Measurements from ENCODE around the gene LRMDA. TPM values are rescaled to one million over a fixed set of nuclear protein-coding genes. Genes with fewer than 3 reads are reported as not detected.

LRMDA gene
- total RNA-seq, 1 donor from 2014 or later, result 19.4 TPM

DNA sequence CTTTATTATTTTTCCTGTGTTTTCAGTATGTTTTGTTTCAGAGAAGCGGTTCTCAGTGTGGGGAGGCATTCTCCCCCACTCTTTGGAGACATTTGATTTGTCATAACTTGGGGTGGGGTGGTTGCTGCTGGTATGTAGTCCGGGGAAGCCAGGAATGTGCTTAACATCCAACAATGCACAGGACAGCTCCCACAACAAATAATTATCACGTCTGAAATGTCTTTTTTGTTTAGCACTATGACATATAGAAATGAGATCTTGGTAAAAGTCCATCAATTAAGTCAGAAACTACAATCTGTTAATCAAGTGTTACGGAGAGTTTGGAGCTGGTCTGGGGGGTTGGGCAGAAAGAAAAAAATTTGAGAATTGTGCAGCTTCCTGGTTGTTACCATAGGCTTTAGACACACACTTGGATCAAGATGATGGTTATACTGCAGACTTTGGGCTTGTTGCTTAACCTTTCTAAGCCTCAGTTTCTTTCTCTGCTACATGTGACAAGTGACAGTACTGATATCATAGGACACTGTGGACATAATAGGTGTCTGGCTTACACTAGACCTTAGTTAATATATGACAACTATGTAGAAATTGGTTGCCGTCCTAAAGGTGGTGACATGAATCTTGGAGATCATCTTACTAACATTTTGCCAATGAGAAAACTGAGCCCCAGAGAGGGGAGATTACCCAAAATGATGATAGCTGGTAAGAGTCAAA lies 113.7 kb downstream of the LRMDA start:
- no peak for DNase-seq (ENCODE audit: low spot score)
- TF ChIP-seq, protein P1, sequence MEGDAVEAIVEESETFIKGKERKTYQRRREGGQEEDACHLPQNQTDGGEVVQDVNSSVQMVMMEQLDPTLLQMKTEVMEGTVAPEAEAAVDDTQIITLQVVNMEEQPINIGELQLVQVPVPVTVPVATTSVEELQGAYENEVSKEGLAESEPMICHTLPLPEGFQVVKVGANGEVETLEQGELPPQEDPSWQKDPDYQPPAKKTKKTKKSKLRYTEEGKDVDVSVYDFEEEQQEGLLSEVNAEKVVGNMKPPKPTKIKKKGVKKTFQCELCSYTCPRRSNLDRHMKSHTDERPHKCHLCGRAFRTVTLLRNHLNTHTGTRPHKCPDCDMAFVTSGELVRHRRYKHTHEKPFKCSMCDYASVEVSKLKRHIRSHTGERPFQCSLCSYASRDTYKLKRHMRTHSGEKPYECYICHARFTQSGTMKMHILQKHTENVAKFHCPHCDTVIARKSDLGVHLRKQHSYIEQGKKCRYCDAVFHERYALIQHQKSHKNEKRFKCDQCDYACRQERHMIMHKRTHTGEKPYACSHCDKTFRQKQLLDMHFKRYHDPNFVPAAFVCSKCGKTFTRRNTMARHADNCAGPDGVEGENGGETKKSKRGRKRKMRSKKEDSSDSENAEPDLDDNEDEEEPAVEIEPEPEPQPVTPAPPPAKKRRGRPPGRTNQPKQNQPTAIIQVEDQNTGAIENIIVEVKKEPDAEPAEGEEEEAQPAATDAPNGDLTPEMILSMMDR (IDR thresholded peaks at IDR 0.05; ENCODE audit: unreplicated experiment), result no peak
- Mint-ChIP-seq H3K4me3 (ENCODE audit: unreplicated experiment) (no peak overlapping the region), H3K27ac (ENCODE audit: unreplicated experiment) (no peak overlapping the region), H3K9me3 (ENCODE audit: unreplicated experiment) (no peaks in the 10 kb centered on the region), H3K36me3 (ENCODE audit: low read depth, unreplicated experiment) (no peaks in the 10 kb centered on the region), H3K4me1 (ENCODE audit: unreplicated experiment) (peaks cover 13% of the 10 kb centered on the region), H3K27me3 (ENCODE audit: unreplicated experiment) (peaks cover 4% of the 10 kb centered on the region)

DNA sequence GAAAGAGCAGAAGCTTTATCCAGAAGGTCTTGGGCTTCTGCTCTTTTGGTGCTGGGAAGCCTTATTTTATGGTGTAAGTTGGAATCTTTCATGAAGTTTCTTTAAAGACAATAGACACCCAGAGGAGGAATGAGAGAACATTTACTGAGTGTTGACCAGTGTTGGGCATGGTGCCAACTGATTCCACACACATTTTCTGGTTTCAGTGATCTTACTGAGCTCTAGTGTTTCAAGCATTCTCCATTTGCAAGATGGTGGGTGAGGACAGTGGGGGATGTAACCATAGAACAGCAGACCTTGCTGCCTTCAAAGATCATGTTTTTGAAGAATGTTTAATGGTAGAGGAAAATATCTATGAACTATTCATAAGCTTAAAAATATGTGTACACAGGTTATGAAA lies 114.6 kb downstream of the LRMDA start:
- TF ChIP-seq, protein P1 (IDR thresholded peaks at IDR 0.05; ENCODE audit: unreplicated experiment), result no peak
- no peak for DNase-seq (ENCODE audit: low spot score)
- Mint-ChIP-seq H3K27me3 (ENCODE audit: unreplicated experiment) (peaks cover 4% of the 10 kb centered on the region), H3K9me3 (ENCODE audit: unreplicated experiment) (no peaks in the 10 kb centered on the region), H3K4me1 (ENCODE audit: unreplicated experiment) (peaks cover 13% of the 10 kb centered on the region), H3K4me3 (ENCODE audit: unreplicated experiment) (no peak overlapping the region), H3K27ac (ENCODE audit: unreplicated experiment) (no peak overlapping the region), H3K36me3 (ENCODE audit: low read depth, unreplicated experiment) (no peaks in the 10 kb centered on the region)

DNA sequence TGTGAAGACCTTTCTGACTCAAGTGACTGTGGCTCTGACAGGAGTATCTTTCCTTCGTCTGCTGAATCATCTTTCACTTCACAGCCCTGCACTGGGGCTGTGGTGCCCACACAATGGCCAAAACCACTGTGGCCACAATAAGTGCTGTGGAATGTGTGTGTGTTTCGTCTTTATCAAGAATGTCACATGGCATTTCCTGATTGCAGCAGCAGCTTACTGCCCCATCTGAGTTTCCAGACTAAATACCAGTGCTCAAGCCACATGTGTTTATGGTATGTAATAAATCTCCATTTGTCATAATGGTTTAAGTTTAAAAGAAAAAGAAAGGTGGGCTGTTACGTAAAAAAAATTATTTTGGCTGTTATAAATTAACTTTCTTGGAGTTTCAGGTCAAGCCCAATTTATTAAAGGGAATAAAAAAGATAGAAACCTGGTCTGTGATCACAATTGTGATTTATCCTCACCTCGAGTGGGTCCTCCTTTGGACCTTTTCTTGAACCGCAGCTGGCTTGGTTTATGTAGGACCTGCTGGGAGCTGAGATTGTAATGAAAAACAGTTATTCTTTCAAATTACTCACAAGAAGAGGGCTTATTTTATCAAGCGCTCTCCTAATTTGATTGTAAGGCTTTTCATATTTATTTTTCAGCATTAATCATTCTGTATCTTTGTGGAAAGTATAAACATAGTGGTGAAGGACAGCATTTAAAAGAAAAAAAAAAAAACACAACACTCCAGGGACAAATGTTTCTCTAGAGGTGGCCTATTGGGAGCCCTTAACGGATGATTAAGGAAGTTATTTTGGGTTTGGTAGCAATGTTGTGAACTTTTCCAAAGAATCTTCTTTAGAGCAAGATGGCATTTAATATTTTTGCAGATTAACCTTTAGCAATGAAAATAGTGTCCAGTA lies 116.2 kb downstream of the LRMDA start:
- Mint-ChIP-seq H3K27me3 (ENCODE audit: unreplicated experiment) (peaks cover 4% of the 10 kb centered on the region), H3K27ac (ENCODE audit: unreplicated experiment) (no peak overlapping the region), H3K9me3 (ENCODE audit: unreplicated experiment) (no peaks in the 10 kb centered on the region), H3K36me3 (ENCODE audit: low read depth, unreplicated experiment) (peaks cover 3% of the 10 kb centered on the region), H3K4me3 (ENCODE audit: unreplicated experiment) (no peak overlapping the region), H3K4me1 (ENCODE audit: unreplicated experiment) (peaks cover 13% of the 10 kb centered on the region)
- DNase-seq (ENCODE audit: low spot score), result no peak
- TF ChIP-seq, protein P1 (IDR thresholded peaks at IDR 0.05; ENCODE audit: unreplicated experiment), result no peak

DNA sequence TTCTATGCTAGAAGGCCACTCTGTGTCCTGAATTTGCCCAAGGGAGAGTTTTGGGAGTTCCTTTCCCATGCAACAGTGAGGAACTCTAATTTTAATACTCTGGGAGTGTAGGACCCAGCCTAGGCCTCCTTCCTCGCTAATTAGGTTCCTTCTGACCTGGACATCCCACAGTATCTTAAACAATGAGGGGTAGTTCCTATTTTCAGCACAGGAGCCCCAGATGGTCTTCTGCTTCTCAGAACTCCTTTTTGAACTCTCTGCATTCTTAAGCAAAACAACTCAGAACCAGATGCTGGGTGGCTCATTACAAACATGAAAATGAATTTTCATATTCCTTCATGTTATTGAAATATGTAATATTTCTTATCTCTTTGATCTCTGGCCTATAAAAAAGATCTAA lies 116.9 kb downstream of the LRMDA start:
- peaks cover 13% of the 10 kb centered on the region for H3K4me1 Mint-ChIP-seq (ENCODE audit: unreplicated experiment)
- no peak overlapping the region for H3K27ac Mint-ChIP-seq (ENCODE audit: unreplicated experiment)
- H3K4me3 Mint-ChIP-seq (ENCODE audit: unreplicated experiment), result no peak overlapping the region
- peaks cover 4% of the 10 kb centered on the region for H3K27me3 Mint-ChIP-seq (ENCODE audit: unreplicated experiment)
- H3K9me3 Mint-ChIP-seq (ENCODE audit: unreplicated experiment), result no peaks in the 10 kb centered on the region
- TF ChIP-seq, protein P1 (IDR thresholded peaks at IDR 0.05; ENCODE audit: unreplicated experiment), result no peak
- H3K36me3 Mint-ChIP-seq (ENCODE audit: low read depth, unreplicated experiment), result peaks cover 3% of the 10 kb centered on the region
- no peak for DNase-seq (ENCODE audit: low spot score)

DNA sequence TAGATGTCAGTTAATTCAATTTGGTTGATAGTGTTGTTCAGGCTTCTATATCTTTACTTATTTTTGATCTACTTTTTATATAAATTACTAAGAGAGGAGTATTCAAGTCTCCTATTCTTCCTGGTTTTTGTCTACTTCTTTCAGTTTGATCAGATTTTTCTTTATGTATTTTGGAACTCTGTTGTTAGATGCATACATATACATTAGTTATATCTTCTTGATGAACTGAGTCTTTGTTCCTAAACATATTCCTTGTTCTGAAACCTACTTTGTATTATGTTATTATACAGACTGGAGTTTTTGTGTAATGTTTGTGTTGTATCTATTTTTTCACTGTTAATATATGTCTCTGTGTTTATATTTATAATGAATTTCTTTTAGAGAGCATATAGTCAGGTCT lies 118.8 kb downstream of the LRMDA start:
- DNase-seq (ENCODE audit: low spot score), result no peak
- no peaks in the 10 kb centered on the region for H3K9me3 Mint-ChIP-seq (ENCODE audit: unreplicated experiment)
- no peak overlapping the region for H3K27ac Mint-ChIP-seq (ENCODE audit: unreplicated experiment)
- peaks cover 13% of the 10 kb centered on the region for H3K4me1 Mint-ChIP-seq (ENCODE audit: unreplicated experiment)
- TF ChIP-seq, protein P1 (IDR thresholded peaks at IDR 0.05; ENCODE audit: unreplicated experiment), result no peak
- no peaks in the 10 kb centered on the region for H3K27me3 Mint-ChIP-seq (ENCODE audit: unreplicated experiment)
- H3K4me3 Mint-ChIP-seq (ENCODE audit: unreplicated experiment), result no peak overlapping the region
- peaks cover 3% of the 10 kb centered on the region for H3K36me3 Mint-ChIP-seq (ENCODE audit: low read depth, unreplicated experiment)
